RKO (cell line): ENCODE results near the gene GALNT9.

ENCODE experiments used
- DNase-seq: peaks from one replicate; pipeline ENCODE4 v3.0.0-alpha.2; 2016; ENCODE audit warnings: low spot score

The GALNT9 gene

GRCh38 chr12:132180648-132181546 is 148.5 kb downstream of the GALNT9 start:
- no peak for DNase-seq

DNA sequence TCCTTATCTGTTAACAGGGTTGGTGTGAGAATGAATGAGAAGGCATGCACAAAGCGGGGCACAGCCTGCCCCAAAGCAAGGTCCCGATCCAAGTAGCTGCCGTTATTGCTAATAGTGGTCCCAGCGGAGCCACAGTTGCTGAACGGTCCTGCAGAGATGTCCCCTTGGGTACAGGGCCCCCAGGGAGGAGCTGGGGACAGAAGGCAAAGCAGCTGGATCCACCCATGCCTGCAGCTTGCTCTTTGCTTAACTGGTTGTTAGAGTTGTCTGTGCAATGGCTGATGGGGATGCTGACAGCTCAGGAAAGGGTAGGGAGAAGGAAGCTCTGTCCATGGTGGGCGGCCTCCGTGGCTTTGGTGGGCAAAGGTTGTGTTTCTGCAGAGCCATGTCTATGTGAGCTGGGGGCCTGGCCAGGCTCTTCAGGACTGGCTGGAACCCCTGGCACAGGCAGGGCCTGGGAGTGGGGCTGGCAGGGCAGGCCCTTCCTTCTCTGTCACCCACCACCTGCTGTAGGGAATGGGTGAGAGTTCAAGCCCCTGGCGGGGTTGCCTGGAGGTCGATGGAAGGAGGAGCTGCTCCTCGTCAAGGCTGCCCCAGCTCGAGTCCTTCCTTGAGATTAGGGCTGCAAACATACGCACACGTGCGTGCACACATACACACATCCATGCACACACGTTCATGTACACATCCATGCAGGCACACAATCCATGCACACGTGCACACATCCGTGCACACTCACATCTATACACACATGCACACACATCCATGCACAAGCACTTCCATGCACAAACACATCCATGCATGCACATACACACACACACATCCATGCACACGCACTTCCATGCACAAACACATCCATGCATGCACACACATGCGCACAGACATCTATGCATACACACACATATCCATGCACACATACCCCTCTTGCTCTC is 149.7 kb downstream of the GALNT9 start:
- DNase-seq = no peak

DNA sequence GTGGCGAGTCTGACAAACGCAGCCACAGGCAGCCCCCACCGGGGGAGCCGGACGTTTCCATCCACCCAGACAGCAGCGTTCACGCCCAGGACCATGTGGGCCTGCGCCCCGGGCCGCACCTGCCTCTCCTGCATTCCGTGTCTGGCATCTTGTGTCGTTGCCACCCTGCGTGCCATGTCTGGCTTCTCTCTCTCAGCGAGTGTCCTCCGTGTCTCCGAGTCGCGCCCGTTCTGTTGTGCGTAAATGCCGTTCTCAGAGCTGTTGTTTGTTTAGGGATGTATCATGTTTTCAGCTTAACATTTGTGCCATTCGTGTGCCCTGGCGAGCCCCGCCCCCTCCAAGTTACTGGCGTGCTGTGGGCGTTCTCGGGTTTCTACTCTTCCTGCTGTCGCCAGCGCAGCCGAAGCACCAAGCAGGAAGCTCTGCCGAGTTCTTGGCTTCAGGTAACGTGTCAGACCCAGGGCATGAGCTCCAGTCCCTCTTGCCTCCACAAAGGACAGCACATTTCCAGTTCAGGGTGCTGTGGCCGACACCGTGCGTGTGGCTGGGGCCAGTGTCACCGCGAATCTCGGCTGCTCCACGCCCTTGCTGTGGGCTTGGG is 150.5 kb downstream of the GALNT9 start:
- no peak for DNase-seq

GRCh38 chr12:132178316-132178715 is 151.1 kb downstream of the GALNT9 start:
- DNase-seq = no peak

- DNase-seq = no peak
These were observed 152.4 kb downstream of the GALNT9 start for GRCh38 chr12:132176920-132177551.

- no peak for DNase-seq
These were observed 152.9 kb downstream of the GALNT9 start for GRCh38 chr12:132176385-132176919.

DNA sequence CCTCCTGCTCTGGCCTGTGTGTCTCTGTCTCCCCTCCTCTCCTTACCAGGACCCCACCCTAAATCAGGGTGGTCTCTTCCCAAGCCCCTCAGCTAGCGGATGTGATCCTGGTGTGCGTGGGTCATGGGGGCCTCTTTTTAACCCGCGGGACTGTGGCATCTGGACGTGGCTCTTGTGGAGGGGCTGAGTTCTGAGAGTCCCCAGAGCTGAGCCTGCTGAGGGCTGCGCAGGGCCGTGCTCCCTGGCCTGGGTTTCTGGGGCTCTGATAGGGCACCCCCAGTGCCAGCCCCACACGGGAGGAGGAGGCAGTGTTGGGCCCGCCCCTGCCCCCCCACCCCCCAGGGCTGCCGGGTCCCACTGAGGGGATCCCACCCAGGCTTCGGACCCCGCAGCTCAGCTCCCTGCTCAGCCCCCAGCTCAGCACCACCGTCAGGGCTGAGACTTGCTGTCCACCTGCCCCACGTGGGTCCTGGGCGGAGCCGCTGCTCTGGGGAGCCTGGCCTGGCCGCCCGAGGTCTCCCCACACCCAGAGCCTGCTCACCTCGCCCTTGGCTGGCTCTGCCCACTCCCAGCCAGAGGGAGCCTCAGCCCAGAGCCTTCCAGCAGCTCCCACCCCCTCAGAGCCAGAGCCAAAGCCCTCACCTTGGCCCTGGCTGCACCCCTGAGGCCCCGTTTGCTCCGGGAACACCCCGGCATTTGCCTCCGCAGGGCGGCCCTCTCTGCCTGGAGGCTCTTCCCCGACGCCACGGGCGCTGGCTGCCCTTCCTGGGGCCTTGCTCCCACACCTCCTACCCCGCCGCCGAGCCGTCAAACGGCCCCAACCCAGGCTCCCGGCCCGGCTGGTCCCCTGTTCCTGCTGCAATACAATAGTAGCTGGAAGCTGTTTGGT is 153.6 kb downstream of the GALNT9 start:
- DNase-seq = no peak

GRCh38 chr12:132174839-132175490 is 154.4 kb downstream of the GALNT9 start:
- DNase-seq = no peak

- no peak for DNase-seq
These were observed 155.2 kb downstream of the GALNT9 start for GRCh38 chr12:132174015-132174838.

- DNase-seq = no peak
These were observed 156.0 kb downstream of the GALNT9 start for GRCh38 chr12:132173135-132174014.

DNA sequence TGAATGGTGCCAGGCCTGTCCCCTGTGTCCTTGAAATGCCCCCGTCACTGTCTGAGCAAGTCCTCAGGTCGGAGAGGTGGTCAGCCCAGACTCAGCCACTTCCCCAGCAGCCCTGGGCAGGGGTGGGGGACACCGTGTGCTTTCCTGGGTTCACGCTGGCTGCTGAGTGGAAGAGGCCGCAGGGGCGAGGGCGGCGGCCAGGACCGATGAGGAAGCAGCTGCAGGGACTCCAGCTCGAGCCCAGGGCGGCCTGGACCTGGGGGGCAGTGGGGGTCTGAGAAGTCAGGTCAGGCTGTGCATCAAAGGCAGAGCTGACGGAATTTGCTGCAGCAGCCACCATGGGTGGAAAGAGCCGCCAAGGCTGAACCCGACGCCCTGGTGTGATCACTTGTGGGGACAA is 156.8 kb downstream of the GALNT9 start:
- no peak for DNase-seq

DNA sequence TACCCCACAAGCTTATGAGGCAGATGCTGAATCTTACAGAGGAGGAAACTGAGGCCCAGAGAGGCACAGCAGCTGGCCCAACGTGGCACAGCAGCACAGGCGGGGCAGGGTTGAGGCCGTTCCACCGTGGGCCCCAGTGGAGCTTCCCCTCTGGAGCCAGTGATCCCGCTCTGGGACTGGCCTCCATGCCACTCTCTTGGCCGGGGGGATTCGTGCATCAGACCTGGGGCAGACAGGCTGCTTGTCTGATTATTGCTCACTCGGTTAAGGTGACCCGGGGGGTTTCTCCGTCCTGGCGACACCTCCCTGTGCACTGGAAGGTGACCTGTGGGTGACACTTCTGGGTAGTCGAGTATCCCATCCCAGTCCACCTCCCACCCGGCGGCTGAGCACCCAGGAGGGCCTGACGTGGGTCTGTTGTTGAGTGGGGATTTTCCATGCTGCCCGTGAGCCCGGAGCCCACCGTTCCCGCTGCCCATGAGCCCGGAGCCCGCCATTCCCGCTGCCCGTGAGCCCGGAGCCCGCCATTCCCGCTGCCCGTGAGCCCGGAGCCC is 157.3 kb downstream of the GALNT9 start:
- DNase-seq = no peak

DNA sequence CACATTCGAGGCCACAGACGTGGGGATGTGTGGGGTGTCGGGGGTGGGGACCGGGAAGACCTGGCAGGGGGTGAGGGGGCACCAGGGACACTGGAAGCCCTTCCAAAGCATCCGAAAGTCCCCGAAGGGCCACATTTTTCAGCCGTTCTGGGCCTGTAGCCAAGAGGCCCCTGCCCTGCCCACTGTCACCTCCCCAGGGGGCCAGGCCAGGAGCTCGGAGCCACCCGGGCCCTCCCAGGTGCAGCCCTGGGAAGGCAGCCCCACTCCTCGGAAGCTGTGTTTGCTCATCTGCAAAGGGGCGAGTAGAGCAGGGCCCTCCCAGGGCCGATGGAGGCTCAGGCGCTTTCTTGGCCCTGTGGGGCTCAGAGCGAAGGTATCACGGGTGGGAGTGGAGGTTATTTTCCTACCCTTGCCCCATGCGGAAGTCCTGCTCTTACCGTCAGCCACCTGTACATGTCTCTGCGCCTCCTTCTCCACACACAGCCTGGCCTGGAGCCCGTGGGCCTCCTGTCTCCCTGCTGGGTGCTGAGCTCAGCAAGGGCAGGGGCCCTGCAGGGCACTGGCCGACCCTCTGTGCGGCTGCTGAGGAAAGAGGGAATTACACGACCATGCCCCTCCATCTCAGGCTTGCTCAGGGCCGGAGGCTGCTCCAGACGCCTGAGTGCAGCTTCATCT is 158.0 kb downstream of the GALNT9 start:
- no peak for DNase-seq

DNA sequence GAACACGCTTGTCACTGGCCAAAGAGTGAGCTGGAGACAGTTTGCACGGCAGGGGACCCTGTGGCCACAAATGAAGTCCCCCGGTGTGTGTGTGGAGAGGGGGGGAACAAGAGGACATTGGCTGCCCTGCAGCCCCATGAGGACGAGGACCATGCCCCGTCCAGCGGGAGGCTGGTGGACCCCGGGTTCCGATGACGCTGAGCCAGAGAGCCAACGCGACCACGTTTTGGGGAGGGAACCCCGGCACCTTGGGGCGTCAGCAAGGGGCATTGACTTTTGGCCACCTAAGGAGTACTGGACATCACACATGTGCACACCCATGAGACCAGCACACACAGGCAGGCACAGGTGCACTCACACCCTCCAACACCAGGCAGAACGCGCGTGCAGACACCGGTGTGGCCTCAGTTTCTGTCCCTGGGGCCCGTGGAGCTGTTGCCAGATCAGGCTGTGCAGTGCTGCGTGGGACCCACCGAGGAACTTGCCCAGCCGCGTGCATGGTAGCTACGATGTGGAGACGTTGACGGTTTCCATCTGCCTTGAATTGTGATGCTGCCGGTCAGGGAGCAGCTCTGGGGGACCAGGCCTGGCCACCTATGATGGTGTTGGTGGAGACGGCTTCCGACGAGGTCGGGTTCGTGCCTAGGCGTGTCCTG is 158.6 kb downstream of the GALNT9 start:
- DNase-seq = no peak

DNA sequence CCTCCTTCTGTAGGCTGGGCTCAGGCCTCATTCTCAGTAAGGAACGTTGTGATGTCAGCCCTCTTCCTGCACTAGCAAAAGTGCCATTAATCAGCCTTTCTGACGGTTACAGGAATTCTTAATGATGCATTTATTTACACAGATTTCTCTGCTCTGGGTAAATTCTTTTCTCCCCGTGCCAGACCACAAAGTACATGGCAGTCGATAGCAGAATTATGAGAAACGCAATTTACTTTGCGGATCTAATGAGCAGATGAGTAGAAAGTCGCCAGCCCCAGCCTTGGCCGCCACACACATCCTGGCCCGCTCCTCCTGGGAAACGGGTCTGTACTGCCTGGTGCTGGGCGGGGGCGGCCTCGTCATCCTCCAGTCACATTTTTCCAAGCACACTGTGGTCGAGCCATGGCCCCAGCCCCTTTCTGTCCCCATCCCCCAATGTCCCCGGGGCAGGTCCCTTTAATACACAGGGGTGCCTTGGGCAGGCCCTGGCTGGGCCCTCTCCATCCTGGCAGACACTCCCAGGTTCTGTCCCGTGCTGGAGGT is 159.2 kb downstream of the GALNT9 start:
- peak; percentile 11 for DNase-seq

DNA sequence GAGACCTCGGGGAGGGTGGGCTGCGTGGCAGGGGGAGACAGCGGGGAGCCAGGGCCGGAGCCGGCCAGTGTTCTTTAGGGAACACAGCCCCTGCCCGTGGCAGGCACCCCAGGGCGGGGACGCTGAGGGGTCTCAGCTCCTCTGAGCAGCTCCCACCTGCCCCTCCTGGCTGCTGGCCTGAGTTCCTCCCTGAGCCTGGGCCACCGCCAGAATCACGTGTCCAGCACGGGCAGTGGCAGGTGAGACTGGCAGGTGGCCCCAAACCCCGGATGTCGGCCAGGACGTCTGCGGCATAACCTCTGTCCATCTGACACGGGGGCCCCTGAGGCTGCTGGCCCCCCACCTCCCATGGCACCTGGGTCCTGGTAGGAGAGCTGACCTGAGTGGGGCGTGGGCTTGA is 160.0 kb downstream of the GALNT9 start:
- DNase-seq = no peak
